Endodermal cell (in vitro differentiated cells): Measurements from ENCODE around the gene NEURL4. TPM values are rescaled to one million over a fixed set of nuclear protein-coding genes. Genes with fewer than 3 reads are reported as not detected.
A peak's percentile ranks its signal among the peaks of the same experiment; 100 is the strongest.

Experiments used
- DNase-seq: peaks from one replicate; pipeline ENCODE4 v3.0.0-alpha.2; 2017
- H3K27ac ChIP-seq: 2 replicates; pipeline ENCODE4 v1.5.1; 2013; ENCODE audit warnings: mild to moderate bottlenecking, low read depth, low read length, moderate library complexity
- H3K27me3 ChIP-seq: 2 replicates; pipeline ENCODE4 v1.6.1; 2013; ENCODE audit warnings: mild to moderate bottlenecking, low read length, moderate library complexity; ENCODE audit not compliant: insufficient read depth, control insufficient read depth, poor library complexity, severe bottlenecking
- H3K36me3 ChIP-seq: 2 replicates; pipeline ENCODE4 v1.7.0; 2013; ENCODE audit warnings: mild to moderate bottlenecking, low read length, moderate library complexity; ENCODE audit not compliant: control insufficient read depth, insufficient read depth
- H3K4me1 ChIP-seq: one replicate; pipeline ENCODE4 v1.7.0; 2013; ENCODE audit warnings: low read length; ENCODE audit not compliant: control insufficient read depth, insufficient read depth
- H3K4me3 ChIP-seq: 2 replicates; pipeline ENCODE4 v1.5.1; 2013; ENCODE audit warnings: mild to moderate bottlenecking, low read length, moderate library complexity
- H3K9ac ChIP-seq: 2 replicates; pipeline ENCODE4 v1.6.1; 2013; ENCODE audit warnings: mild to moderate bottlenecking, low read length, moderate library complexity; ENCODE audit not compliant: poor library complexity, severe bottlenecking; ENCODE audit errors: extremely low read depth
- H3K9me3 ChIP-seq: 2 replicates; pipeline ENCODE4 v1.6.1; 2013; ENCODE audit warnings: mild to moderate bottlenecking, low read length, moderate library complexity; ENCODE audit not compliant: control insufficient read depth
- H3K27ac Mint-ChIP-seq: 2 replicates; pipeline ENCODE4 v1.8.0; 2020; ENCODE audit warnings: mixed read lengths
- H3K27me3 Mint-ChIP-seq: 2 replicates; pipeline ENCODE4 v1.8.0; 2021; ENCODE audit warnings: mild to moderate bottlenecking, mixed read lengths; ENCODE audit not compliant: insufficient read depth
- H3K36me3 Mint-ChIP-seq: 2 replicates; pipeline ENCODE4 v1.8.0; 2020; ENCODE audit warnings: low read depth, mixed read lengths
- H3K4me1 Mint-ChIP-seq: 2 replicates; pipeline ENCODE4 v1.8.0; 2020; ENCODE audit warnings: mixed read lengths
- H3K4me3 Mint-ChIP-seq: 2 replicates; pipeline ENCODE4 v1.8.0; 2020; ENCODE audit warnings: mild to moderate bottlenecking, moderate library complexity, mixed read lengths
- H3K9me3 Mint-ChIP-seq: 2 replicates; pipeline ENCODE4 v1.8.0; 2020; ENCODE audit warnings: mild to moderate bottlenecking, mixed read lengths
- WGBS, 2 experiments: methylation state at CpG; one replicate each; pipeline versions ENCODE4 v1.1.5 to v1.1.7; 2013; ENCODE audit warnings: missing lambda C conversion rate in 2 of 2, mixed read lengths in 1 of 2; ENCODE audit not compliant: insufficient coverage in 1 of 2, insufficient read length in 1 of 2; 5-methylcytosine and 5-hydroxymethylcytosine counted together
- total RNA-seq, 2 donors: library from RNA; stranded (reverse); fragmentation: NEBNext Ultra II Directional in 1 of 2; extraction: Animal tissue kit (Norgen Biotek cat#: 25700) in 1 of 2; gene quantifications; 2 replicates in 1 of 2; 3 replicates in 1 of 2; pipeline ENCODE4 v1.2.1, GENCODE V29; 2021
- TF ChIP-seq, protein P1 (sequence below): fragments of 200-600 bp; sonication (generic); conservative IDR thresholded peaks from 2 replicates; pipeline ENCODE4 v1.5.0; 2021; ENCODE audit warnings: antibody characterized with exemption, mild to moderate bottlenecking

Gene NEURL4
- total RNA-seq, 2 donors from 2014 or later, result 51.3 to 52.7 TPM

- peaks cover 7% of the 10 kb centered on the region for H3K27me3 Mint-ChIP-seq
- WGBS, 2 experiments, result 86 to 94% methylated on average over 10 to 19 of the region's 19 CpGs
- H3K27ac ChIP-seq, result no peak overlapping the region
- H3K36me3 ChIP-seq, result no peaks in the 10 kb centered on the region
- TF ChIP-seq, protein P1, sequence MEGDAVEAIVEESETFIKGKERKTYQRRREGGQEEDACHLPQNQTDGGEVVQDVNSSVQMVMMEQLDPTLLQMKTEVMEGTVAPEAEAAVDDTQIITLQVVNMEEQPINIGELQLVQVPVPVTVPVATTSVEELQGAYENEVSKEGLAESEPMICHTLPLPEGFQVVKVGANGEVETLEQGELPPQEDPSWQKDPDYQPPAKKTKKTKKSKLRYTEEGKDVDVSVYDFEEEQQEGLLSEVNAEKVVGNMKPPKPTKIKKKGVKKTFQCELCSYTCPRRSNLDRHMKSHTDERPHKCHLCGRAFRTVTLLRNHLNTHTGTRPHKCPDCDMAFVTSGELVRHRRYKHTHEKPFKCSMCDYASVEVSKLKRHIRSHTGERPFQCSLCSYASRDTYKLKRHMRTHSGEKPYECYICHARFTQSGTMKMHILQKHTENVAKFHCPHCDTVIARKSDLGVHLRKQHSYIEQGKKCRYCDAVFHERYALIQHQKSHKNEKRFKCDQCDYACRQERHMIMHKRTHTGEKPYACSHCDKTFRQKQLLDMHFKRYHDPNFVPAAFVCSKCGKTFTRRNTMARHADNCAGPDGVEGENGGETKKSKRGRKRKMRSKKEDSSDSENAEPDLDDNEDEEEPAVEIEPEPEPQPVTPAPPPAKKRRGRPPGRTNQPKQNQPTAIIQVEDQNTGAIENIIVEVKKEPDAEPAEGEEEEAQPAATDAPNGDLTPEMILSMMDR, result no peak
- peaks cover 15% of the 10 kb centered on the region for H3K4me1 Mint-ChIP-seq
- peak; percentile 41 for DNase-seq
- no peak overlapping the region for H3K4me3 ChIP-seq
- no peak overlapping the region for H3K27ac Mint-ChIP-seq
- no peak overlapping the region for H3K9ac ChIP-seq
- H3K27me3 ChIP-seq, result no peaks in the 10 kb centered on the region
- H3K9me3 ChIP-seq, result no peaks in the 10 kb centered on the region
- H3K4me1 ChIP-seq, result peaks cover 2% of the 10 kb centered on the region
- H3K9me3 Mint-ChIP-seq, result no peaks in the 10 kb centered on the region
- H3K36me3 Mint-ChIP-seq, result no peaks in the 10 kb centered on the region
- H3K4me3 Mint-ChIP-seq, result no peak overlapping the region
Observed at GRCh38 chr17:7347630-7348477, 18.7 kb upstream of the NEURL4 start.

- no peak overlapping the region for H3K4me3 Mint-ChIP-seq
- H3K36me3 Mint-ChIP-seq, result no peaks in the 10 kb centered on the region
- Histone ChIP-seq H3K4me3 (no peak overlapping the region), H3K9ac (no peak overlapping the region), H3K36me3 (no peaks in the 10 kb centered on the region), H3K27me3 (no peaks in the 10 kb centered on the region), H3K9me3 (no peaks in the 10 kb centered on the region), H3K27ac (no peak overlapping the region), H3K4me1 (no peaks in the 10 kb centered on the region)
- H3K4me1 Mint-ChIP-seq, result peaks cover 9% of the 10 kb centered on the region
- no peak for DNase-seq
- WGBS, 2 experiments, result 85 to 89% methylated on average over 8 to 18 of the region's 18 CpGs
- TF ChIP-seq, protein P1, result no peak
- H3K9me3 Mint-ChIP-seq, result no peaks in the 10 kb centered on the region
- no peak overlapping the region for H3K27ac Mint-ChIP-seq
- H3K27me3 Mint-ChIP-seq, result peaks cover 2% of the 10 kb centered on the region
Observed at GRCh38 chr17:7346761-7347614, 17.9 kb upstream of the NEURL4 start.

DNA sequence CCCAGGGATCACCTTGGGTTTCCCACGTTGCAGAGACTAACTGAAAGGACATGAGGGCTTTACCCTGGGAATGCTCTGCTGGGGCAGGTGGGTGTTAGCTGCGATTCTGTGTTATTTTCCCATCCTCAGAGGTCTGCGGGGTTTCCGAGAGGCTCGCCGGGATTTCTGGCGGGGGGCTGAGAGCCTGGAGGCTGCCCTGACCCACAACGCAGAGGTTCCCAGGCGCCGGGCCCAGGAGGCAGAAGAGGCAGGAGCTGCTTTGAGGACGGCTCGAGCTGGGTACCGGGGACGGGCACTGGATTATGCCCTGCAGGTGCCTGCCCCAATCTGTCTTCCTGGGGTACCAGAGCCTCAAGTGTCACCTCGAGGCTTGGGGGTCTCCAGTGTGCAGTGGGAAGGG, 14.1 kb upstream of the NEURL4 start:
- H3K27ac ChIP-seq, result no peak overlapping the region
- H3K4me1 Mint-ChIP-seq, result no peaks in the 10 kb centered on the region
- no peaks in the 10 kb centered on the region for H3K36me3 ChIP-seq
- no peaks in the 10 kb centered on the region for H3K4me1 ChIP-seq
- TF ChIP-seq, protein P1, result no peak
- no peaks in the 10 kb centered on the region for H3K9me3 Mint-ChIP-seq
- no peaks in the 10 kb centered on the region for H3K36me3 Mint-ChIP-seq
- no peak overlapping the region for H3K4me3 Mint-ChIP-seq
- 90 to 95% methylated on average over 9 to 15 of the region's 15 CpGs for WGBS, 2 experiments
- H3K27me3 Mint-ChIP-seq, result no peaks in the 10 kb centered on the region
- DNase-seq, result no peak
- no peak overlapping the region for H3K27ac Mint-ChIP-seq
- no peak overlapping the region for H3K9ac ChIP-seq
- no peak overlapping the region for H3K4me3 ChIP-seq
- H3K27me3 ChIP-seq, result no peaks in the 10 kb centered on the region
- H3K9me3 ChIP-seq, result no peaks in the 10 kb centered on the region
